A549 treated with CORT108297 at 1 μM for 4 hours (cell line): ENCODE measurements around the gene AADAC. TPM values are rescaled to one million over a fixed set of nuclear protein-coding genes. Genes with fewer than 3 reads are reported as not detected.

Source experiments
- total RNA-seq: library from RNA; stranded (reverse); fragments of 200-300 nt; extraction: Qiagen RNA extraction; gene quantifications from 5 replicates; pipeline ENCODE4 v1.2.3, GENCODE V29; 2022

AADAC gene, protein sequence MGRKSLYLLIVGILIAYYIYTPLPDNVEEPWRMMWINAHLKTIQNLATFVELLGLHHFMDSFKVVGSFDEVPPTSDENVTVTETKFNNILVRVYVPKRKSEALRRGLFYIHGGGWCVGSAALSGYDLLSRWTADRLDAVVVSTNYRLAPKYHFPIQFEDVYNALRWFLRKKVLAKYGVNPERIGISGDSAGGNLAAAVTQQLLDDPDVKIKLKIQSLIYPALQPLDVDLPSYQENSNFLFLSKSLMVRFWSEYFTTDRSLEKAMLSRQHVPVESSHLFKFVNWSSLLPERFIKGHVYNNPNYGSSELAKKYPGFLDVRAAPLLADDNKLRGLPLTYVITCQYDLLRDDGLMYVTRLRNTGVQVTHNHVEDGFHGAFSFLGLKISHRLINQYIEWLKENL
- total RNA-seq: 16.4 to 19.6 TPM (median 17.9 TPM) in 5 replicates

GRCh38 chr3:151813799-151814198 lies at the start of gene AADAC:
Gene AADAC (plus strand): TSS chr3:151814116. CDS start chr3:151814163, 47 bp downstream.

DNA sequence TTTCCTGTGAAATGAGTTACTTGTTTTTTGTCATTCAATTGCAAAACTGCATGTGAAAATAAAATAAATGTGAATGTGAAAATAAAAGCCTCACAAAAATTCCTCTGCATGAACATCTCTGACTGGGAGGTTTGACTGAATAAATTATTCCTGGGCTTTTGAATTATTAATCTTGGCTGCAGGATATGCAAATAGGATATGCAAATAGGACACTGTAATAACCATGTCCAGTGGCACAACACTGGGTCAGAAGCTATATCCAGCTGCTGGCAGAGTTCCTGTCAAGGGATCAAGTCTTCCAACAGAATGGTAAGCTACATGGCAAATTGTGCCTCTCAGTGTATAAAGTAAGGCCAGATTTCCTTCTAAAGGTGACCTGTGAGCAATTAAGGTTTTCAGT lies 59.5 kb downstream of the AADAC start, which contains the start of gene SUCNR1:
Gene SUCNR1 (plus strand): TSS at position 246 of the 400 bp plus-strand sequence. CDS start 6,250 bp downstream, outside the sequence.

Other genes with a start within 250 kb of the AADAC start
- gene AADACL2, start 80.2 kb upstream of the AADAC start, total RNA-seq: not detected in 5 replicates
- 0.05 to 0.14 TPM (median 0.13 TPM) in 5 replicates for gene SUCNR1, start 59.5 kb downstream of the AADAC start, total RNA-seq